Measurements from ENCODE around the gene ATP8B4. TPM values are rescaled to one million over a fixed set of nuclear protein-coding genes. Genes with fewer than 3 reads are reported as not detected.
A peak's percentile ranks its signal among the peaks of the same experiment; 100 is the strongest.

The ATP8B4 gene
- total RNA-seq, 1 experiment from 2014 or later, result not detected

DNA sequence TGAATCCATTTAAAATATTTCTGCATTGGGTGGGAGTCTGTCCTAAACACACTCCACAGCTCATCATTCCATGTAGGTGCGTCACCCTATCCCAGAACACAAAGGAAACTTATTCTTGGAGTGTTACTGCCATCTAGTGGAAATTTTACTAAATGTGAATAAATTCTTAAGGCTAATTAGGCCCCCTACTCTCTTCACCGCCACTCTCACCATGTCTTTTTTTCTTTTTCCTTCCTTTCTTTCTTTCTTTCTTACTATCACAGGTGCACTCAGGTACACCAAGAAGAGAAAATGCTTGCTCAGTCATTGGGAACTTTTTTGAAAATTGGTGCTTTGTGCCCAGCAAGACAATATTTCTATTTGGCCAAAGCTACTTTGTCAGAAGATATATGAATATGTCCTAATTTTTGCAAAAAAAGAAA lies 26.4 kb upstream of the ATP8B4 start:
- no peak overlapping the region for H3K9ac ChIP-seq (ENCODE audit: low read length)
- no peaks in the 10 kb centered on the region for H3K27me3 ChIP-seq (ENCODE audit: low read length)
- no peaks in the 10 kb centered on the region for H3K36me3 ChIP-seq (ENCODE audit: low read depth, low read length)
- ATAC-seq, result peak; percentile 89
- H3K9me2 ChIP-seq (replicated peaks; ENCODE audit: low read length), result no peaks in the 10 kb centered on the region
- no peak overlapping the region for H3K4me3 ChIP-seq (ENCODE audit: low read length)
- peak; percentile 90 for DNase-seq
- H3K4me1 ChIP-seq (ENCODE audit: insufficient read depth, low read length), result peaks cover 21% of the 10 kb centered on the region; the same call in 1 of the 2 replicates
- H3K79me2 ChIP-seq (ENCODE audit: low read length), result no peaks in the 10 kb centered on the region
- H3F3A ChIP-seq (ENCODE audit: low read length, unreplicated experiment), result no peaks in the 10 kb centered on the region
- intact Hi-C loops (cut with micrococcal nuclease), result loop anchor here (2.0 to 10.0 kb wide), 4 partner anchors 775 to 1283 kb away; partner anchors contain the start of gene SHC4
- ChIA-PET POLR2A (ENCODE audit: unreplicated experiment) (no interaction called here), CTCF (interaction anchor here (0.5 to 1.0 kb wide), 11 partner anchors 47 to 1793 kb away, joined by 3 to 9 read pairs (median 4); no protein-coding TSS in a partner anchor)
- no TSS peak for BruUV-seq (replicated peaks)
- 0 out of 2 replicates have a peak overlapping the region, but pooled peaks have one; percentile 30 for H2AFZ ChIP-seq (ENCODE audit: low read length)
- no peak overlapping the region for H3K27ac ChIP-seq (ENCODE audit: low read length)
- no peaks in the 10 kb centered on the region for H4K20me1 ChIP-seq (ENCODE audit: low read length)
- TF ChIP-seq EZH2 (IDR thresholded peaks at IDR 0.05; ENCODE audit: low read length, unreplicated experiment), result no peak
- TF ChIP-seq, protein P1, sequence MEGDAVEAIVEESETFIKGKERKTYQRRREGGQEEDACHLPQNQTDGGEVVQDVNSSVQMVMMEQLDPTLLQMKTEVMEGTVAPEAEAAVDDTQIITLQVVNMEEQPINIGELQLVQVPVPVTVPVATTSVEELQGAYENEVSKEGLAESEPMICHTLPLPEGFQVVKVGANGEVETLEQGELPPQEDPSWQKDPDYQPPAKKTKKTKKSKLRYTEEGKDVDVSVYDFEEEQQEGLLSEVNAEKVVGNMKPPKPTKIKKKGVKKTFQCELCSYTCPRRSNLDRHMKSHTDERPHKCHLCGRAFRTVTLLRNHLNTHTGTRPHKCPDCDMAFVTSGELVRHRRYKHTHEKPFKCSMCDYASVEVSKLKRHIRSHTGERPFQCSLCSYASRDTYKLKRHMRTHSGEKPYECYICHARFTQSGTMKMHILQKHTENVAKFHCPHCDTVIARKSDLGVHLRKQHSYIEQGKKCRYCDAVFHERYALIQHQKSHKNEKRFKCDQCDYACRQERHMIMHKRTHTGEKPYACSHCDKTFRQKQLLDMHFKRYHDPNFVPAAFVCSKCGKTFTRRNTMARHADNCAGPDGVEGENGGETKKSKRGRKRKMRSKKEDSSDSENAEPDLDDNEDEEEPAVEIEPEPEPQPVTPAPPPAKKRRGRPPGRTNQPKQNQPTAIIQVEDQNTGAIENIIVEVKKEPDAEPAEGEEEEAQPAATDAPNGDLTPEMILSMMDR (conservative IDR thresholded peaks at IDR 0.05; ENCODE audit: low read depth, low read length), result peak; percentile 69
- no peak overlapping the region for H3K4me2 ChIP-seq (ENCODE audit: low read length)
- no peaks in the 10 kb centered on the region for H3K9me3 ChIP-seq (ENCODE audit: low read length)

GRCh38 chr15:50144341-50145120 lies 25.5 kb upstream of the ATP8B4 start:
- BruUV-seq (replicated peaks), result no TSS peak
- H3K4me1 ChIP-seq (ENCODE audit: insufficient read depth, low read length), result peaks cover 21% of the 10 kb centered on the region; the same call in 1 of the 2 replicates
- H3K27ac ChIP-seq (ENCODE audit: low read length), result no peak overlapping the region
- H3K9ac ChIP-seq (ENCODE audit: low read length), result no peak overlapping the region
- DNase-seq, result no peak
- TF ChIP-seq EZH2 (IDR thresholded peaks at IDR 0.05; ENCODE audit: low read length, unreplicated experiment), result no peak
- no peak for TF ChIP-seq EZH2phosphoT487 (IDR thresholded peaks at IDR 0.05; ENCODE audit: borderline replicate concordance, low read length)
- TF ChIP-seq, protein P1 (conservative IDR thresholded peaks at IDR 0.05; ENCODE audit: low read depth, low read length), result no peak
- no peak overlapping the region for H2AFZ ChIP-seq (ENCODE audit: low read length)
- H3K9me2 ChIP-seq (replicated peaks; ENCODE audit: low read length), result no peaks in the 10 kb centered on the region
- H3F3A ChIP-seq (ENCODE audit: low read length, unreplicated experiment), result no peaks in the 10 kb centered on the region
- intact Hi-C loops (cut with micrococcal nuclease), result loop anchor here (2.0 to 10.0 kb wide), 4 partner anchors 774 to 1282 kb away; partner anchors contain the start of gene SHC4
- H3K9me3 ChIP-seq (ENCODE audit: low read length), result no peaks in the 10 kb centered on the region
- CTCF ChIA-PET, result interaction anchor here (0.5 to 1.0 kb wide), 11 partner anchors 46 to 1792 kb away, joined by 3 to 9 read pairs (median 4); no protein-coding TSS in a partner anchor
- H3K79me2 ChIP-seq (ENCODE audit: low read length), result no peaks in the 10 kb centered on the region
- POLR2A ChIA-PET (ENCODE audit: unreplicated experiment), result no interaction called here
- H3K36me3 ChIP-seq (ENCODE audit: low read depth, low read length), result no peaks in the 10 kb centered on the region
- no peak for ATAC-seq
- no peaks in the 10 kb centered on the region for H4K20me1 ChIP-seq (ENCODE audit: low read length)
- no peak overlapping the region for H3K4me2 ChIP-seq (ENCODE audit: low read length)
- no peak overlapping the region for H3K4me3 ChIP-seq (ENCODE audit: low read length)
- no peaks in the 10 kb centered on the region for H3K27me3 ChIP-seq (ENCODE audit: low read length)

Measured in PC-3 (cell line).